K562 (cell line): ENCODE results near the gene TMEM14C. TPM values are rescaled to one million over a fixed set of nuclear protein-coding genes. Genes with fewer than 3 reads are reported as not detected.
A peak's percentile ranks its signal among the peaks of the same experiment; 100 is the strongest.

ENCODE experiments used
- CCAR2 ChIP-seq: fragments of 200-400 bp; formaldehyde crosslinking; IDR thresholded peaks from 2 replicates; pipeline ENCODE4 v1.6.1; 2017; ENCODE audit warnings: mild to moderate bottlenecking, low read depth, low read length
- CHCHD3 ChIP-seq: fragments of 250-450 bp; sonication (Bioruptor Pico); IDR thresholded peaks from 2 replicates; pipeline ENCODE4 v2.1.2; 2022; ENCODE audit warnings: mild to moderate bottlenecking
- COPS2 ChIP-seq: fragments of 450-650 bp; conservative IDR thresholded peaks from 2 replicates; pipeline ENCODE4 v1.6.1; 2016; ENCODE audit warnings: mild to moderate bottlenecking, moderate library complexity
- DIDO1 ChIP-seq: fragments of 450-650 bp; IDR thresholded peaks from 2 replicates; pipeline ENCODE4 v1.6.1; 2016; ENCODE audit warnings: low read depth, missing biosample characterization, missing genetic modification characterization
- EGR1 ChIP-seq: fragments of 450-650 bp; conservative IDR thresholded peaks from 2 replicates; pipeline ENCODE4 v1.6.1; 2017; ENCODE audit warnings: mild to moderate bottlenecking
- FIP1L1 ChIP-seq: fragments of 200-400 bp; formaldehyde crosslinking; IDR thresholded peaks from 2 replicates; pipeline ENCODE4 v1.6.1; 2018; ENCODE audit warnings: mild to moderate bottlenecking, low read depth, low read length; ENCODE audit not compliant: poor library complexity, severe bottlenecking
- JUND ChIP-seq, 2 experiments: IDR thresholded peaks; 2 replicates in 1 of 2; 3 replicates in 1 of 2; pipeline ENCODE4 v1.6.1; 2011; ENCODE audit warnings: borderline replicate concordance in 2 of 2, low read depth in 2 of 2, low read length in 2 of 2, improper control_type of control experiment in 1 of 2, missing biosample characterization in 1 of 2, missing genetic modification characterization in 1 of 2, missing genetic modification reagents in 1 of 2
- MCM2 ChIP-seq: fragments of 450-650 bp; IDR thresholded peaks from 2 replicates; pipeline ENCODE4 v1.6.1; 2017; ENCODE audit warnings: low read depth, mild to moderate bottlenecking
- MNT ChIP-seq, 2 experiments: fragments of 450-650 bp; conservative IDR thresholded peaks; 2 replicates each; pipeline ENCODE4 v1.6.1; 2017; ENCODE audit warnings: mild to moderate bottlenecking in 2 of 2, moderate library complexity in 2 of 2
- MTA1 ChIP-seq: fragments of 450-650 bp; IDR thresholded peaks from 2 replicates; pipeline ENCODE4 v1.6.1; 2017; ENCODE audit warnings: borderline replicate concordance
- NCOR1 ChIP-seq: fragments of 450-650 bp; IDR thresholded peaks from 2 replicates; pipeline ENCODE4 v1.6.1; 2016; ENCODE audit warnings: mild to moderate bottlenecking, moderate library complexity
- NR2F6 ChIP-seq: fragments of 450-650 bp; formaldehyde crosslinking; IDR thresholded peaks from 2 replicates; pipeline ENCODE4 v1.4.0; 2020; ENCODE audit warnings: mild to moderate bottlenecking
- SIRT6 ChIP-seq: IDR thresholded peaks from one replicate; pipeline ENCODE4 v1.6.1; 2012; ENCODE audit warnings: low read depth, mild to moderate bottlenecking, control low read depth, inconsistent platforms, low read length, moderate library complexity
- TRIM28 ChIP-seq: fragments of 450-650 bp; IDR thresholded peaks from 2 replicates; pipeline ENCODE4 v1.6.1; 2017
- ZFP91 ChIP-seq: sonication (generic); formaldehyde crosslinking; IDR thresholded peaks from 2 replicates; pipeline ENCODE4 v1.8.0; 2022; ENCODE audit warnings: mild to moderate bottlenecking, missing genetic modification reagents
- ZMIZ1 ChIP-seq, 2 experiments: fragments of 150-350 bp in 1 of 2; IDR thresholded peaks; 2 replicates each; pipeline ENCODE4 v1.6.1; 2012 to 2016; ENCODE audit warnings: low read depth in 2 of 2, low read length in 2 of 2, mild to moderate bottlenecking in 1 of 2, moderate library complexity in 1 of 2
- ZNF695 ChIP-seq: fragments of 450-650 bp; formaldehyde crosslinking; IDR thresholded peaks from 2 replicates; pipeline ENCODE4 v1.4.0; 2020; ENCODE audit warnings: mild to moderate bottlenecking, moderate library complexity
- polyA plus RNA-seq, 8 experiments: library from polyadenylated mRNA; depleted of rRNA in 4 of 8; stranded (reverse) in 5 of 8; unstranded in 3 of 8; fragments of >200 nt; fragmentation: Nextera tagmentation in 2 of 8; fragmentation: Illumina TruSeq in 1 of 8; extraction: Ambion mirVana in 2 of 8; extraction: Trizol in 1 of 8; gene quantifications; 2 replicates each; pipeline versions ENCODE4 v1.2.1 to v1.2.3, GENCODE V29; 2011 to 2014; ENCODE audit warnings: inconsistent platforms in 1 of 8, missing spikeins in 1 of 8
- total RNA-seq, 7 experiments: library from RNA; depleted of rRNA in 6 of 7; stranded (reverse); fragments of >200 nt in 6 of 7; fragmentation: Illumina TruSeq in 2 of 7; extraction: Trizol in 2 of 7; gene quantifications; 2 replicates each; pipeline versions ENCODE4 v1.2.1 to v1.2.3, GENCODE V29; 2011 to 2021; ENCODE audit warnings: low replicate concordance in 1 of 7
- TF ChIP-seq, protein P1 (sequence below): IDR thresholded peaks from 2 replicates; pipeline ENCODE4 v1.6.1; 2014; ENCODE audit warnings: antibody characterized with exemption
- TF ChIP-seq, protein P2 (sequence below): fragments of 450-650 bp; formaldehyde crosslinking; IDR thresholded peaks from 2 replicates; pipeline ENCODE4 v1.4.0; 2020; ENCODE audit warnings: mild to moderate bottlenecking, moderate library complexity

Gene TMEM14C
- total and polyA plus RNA-seq, 9 of the 15 experiments (the other 6 are each of a cell fraction or from before 2014, with no cell fraction given) = 151 to 496 (median 263) TPM

DNA sequence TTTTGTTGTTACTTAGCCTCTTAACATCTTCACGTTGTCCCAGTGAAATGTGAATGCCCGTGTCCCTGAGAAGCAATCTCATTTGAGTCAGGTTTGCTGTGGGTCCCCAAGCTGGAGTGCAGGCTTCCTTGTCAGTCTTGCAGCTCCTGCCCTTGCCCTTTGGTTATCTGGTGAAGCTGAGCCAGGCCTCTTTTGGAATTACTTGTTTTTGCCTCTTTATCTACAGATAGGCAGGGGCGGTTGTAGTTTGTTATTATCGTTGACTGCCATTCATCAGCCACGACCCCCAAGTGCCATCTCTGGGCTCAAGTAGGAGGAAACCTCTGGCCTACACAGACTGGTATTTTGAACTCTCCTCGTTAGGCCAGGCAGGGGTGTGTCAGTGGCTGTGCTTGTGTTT, 2.2 kb downstream of the TMEM14C start (continued):
- TF ChIP-seq MNT (conservative IDR thresholded peaks at IDR 0.05) (no peak), ZMIZ1 (IDR thresholded peaks at IDR 0.05; ENCODE audit: low read depth in 2 of 2, low read length in 2 of 2) (peak in 1 of 2 experiments; percentile 49; a peak in 1 of 4 replicates), NR2F6 (no peak), JUND (IDR thresholded peaks at IDR 0.05; ENCODE audit: borderline replicate concordance, low read depth, low read length) (no peak), JUND (tag; IDR thresholded peaks at IDR 0.05; ENCODE audit: borderline replicate concordance, low read depth, low read length) (no peak; the same call in 2 of the 3 replicates), MTA1 (no peak), DIDO1 (tag) (no peak), FIP1L1 (no peak), NCOR1 (peak; percentile 87), MCM2 (no peak), ZNF695 (CRISPR knock-in tag) (no peak), EGR1 (no peak), TRIM28 (no peak), CCAR2 (no peak), CHCHD3 (CRISPR knock-in tag) (no peak), COPS2 (no peak), SIRT6 (no peak), ZFP91 (no peak)
- TF ChIP-seq, protein P1, sequence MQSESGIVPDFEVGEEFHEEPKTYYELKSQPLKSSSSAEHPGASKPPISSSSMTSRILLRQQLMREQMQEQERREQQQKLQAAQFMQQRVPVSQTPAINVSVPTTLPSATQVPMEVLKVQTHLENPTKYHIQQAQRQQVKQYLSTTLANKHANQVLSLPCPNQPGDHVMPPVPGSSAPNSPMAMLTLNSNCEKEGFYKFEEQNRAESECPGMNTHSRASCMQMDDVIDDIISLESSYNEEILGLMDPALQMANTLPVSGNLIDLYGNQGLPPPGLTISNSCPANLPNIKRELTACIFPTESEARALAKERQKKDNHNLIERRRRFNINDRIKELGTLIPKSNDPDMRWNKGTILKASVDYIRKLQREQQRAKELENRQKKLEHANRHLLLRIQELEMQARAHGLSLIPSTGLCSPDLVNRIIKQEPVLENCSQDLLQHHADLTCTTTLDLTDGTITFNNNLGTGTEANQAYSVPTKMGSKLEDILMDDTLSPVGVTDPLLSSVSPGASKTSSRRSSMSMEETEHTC = no peak
- TF ChIP-seq, protein P2, sequence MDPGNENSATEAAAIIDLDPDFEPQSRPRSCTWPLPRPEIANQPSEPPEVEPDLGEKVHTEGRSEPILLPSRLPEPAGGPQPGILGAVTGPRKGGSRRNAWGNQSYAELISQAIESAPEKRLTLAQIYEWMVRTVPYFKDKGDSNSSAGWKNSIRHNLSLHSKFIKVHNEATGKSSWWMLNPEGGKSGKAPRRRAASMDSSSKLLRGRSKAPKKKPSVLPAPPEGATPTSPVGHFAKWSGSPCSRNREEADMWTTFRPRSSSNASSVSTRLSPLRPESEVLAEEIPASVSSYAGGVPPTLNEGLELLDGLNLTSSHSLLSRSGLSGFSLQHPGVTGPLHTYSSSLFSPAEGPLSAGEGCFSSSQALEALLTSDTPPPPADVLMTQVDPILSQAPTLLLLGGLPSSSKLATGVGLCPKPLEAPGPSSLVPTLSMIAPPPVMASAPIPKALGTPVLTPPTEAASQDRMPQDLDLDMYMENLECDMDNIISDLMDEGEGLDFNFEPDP = no peak
